A549 (cell line): ENCODE results near the gene SGTA.

Source experiments
- CHD2 ChIP-seq: fragments of 150-350 bp; IDR thresholded peaks from 2 replicates; pipeline ENCODE4 v1.6.1; 2014; ENCODE audit warnings: low read length; ENCODE audit not compliant: partially characterized antibody
- ESRRA ChIP-seq: fragments of 150-350 bp; IDR thresholded peaks from 2 replicates; pipeline ENCODE4 v1.6.1; 2014; ENCODE audit warnings: mild to moderate bottlenecking, low read length, borderline replicate concordance
- FOSL2 ChIP-seq, 2 experiments: fragments of 450-650 bp in 1 of 2; fragments of >200 bp in 1 of 2; sonication (Bioruptor Twin) in 1 of 2; formaldehyde crosslinking; IDR thresholded peaks; 2 replicates each; pipeline versions ENCODE4 v1.5.0 to v1.6.1; 2016 to 2020; ENCODE audit warnings: mild to moderate bottlenecking in 1 of 2, moderate library complexity in 1 of 2
- NR3C1 ChIP-seq: fragments of >200 bp; sonication (Bioruptor Twin); formaldehyde crosslinking; IDR thresholded peaks from 3 replicates; pipeline ENCODE4 v1.6.1; 2017
- POLR2A ChIP-seq: IDR thresholded peaks from 2 replicates; pipeline ENCODE4 v1.6.1; 2012; ENCODE audit warnings: mild to moderate bottlenecking, low read length
- ZFP36 ChIP-seq: fragments of 450-650 bp; IDR thresholded peaks from 2 replicates; pipeline ENCODE4 v1.6.1; 2014; ENCODE audit warnings: borderline replicate concordance; ENCODE audit not compliant: partially characterized antibody
- TF ChIP-seq, protein P1 (sequence below): fragments of >200 bp; sonication (Bioruptor Twin); formaldehyde crosslinking; IDR thresholded peaks from 3 replicates; pipeline ENCODE4 v1.5.1; 2016

- TF ChIP-seq, protein P1, sequence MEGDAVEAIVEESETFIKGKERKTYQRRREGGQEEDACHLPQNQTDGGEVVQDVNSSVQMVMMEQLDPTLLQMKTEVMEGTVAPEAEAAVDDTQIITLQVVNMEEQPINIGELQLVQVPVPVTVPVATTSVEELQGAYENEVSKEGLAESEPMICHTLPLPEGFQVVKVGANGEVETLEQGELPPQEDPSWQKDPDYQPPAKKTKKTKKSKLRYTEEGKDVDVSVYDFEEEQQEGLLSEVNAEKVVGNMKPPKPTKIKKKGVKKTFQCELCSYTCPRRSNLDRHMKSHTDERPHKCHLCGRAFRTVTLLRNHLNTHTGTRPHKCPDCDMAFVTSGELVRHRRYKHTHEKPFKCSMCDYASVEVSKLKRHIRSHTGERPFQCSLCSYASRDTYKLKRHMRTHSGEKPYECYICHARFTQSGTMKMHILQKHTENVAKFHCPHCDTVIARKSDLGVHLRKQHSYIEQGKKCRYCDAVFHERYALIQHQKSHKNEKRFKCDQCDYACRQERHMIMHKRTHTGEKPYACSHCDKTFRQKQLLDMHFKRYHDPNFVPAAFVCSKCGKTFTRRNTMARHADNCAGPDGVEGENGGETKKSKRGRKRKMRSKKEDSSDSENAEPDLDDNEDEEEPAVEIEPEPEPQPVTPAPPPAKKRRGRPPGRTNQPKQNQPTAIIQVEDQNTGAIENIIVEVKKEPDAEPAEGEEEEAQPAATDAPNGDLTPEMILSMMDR, result no peak
- TF ChIP-seq NR3C1 (no peak), CHD2 (no peak), FOSL2 (IDR thresholded peaks at IDR 0.05) (no peak), FOSL2 (CRISPR knock-in tag; IDR thresholded peaks at IDR 0.05) (no peak), POLR2A (no peak), ZFP36 (no peak), ESRRA (no peak)
Measured at GRCh38 chr19:2779121-2779740, 3.8 kb downstream of the SGTA start.
